HCT116 (cell line): Measurements from ENCODE around the gene MADCAM1.

Experiments
- CTCF ChIP-seq, 3 experiments: fragments of 200-600 bp in 1 of 3; sonication (generic) in 1 of 3; IDR thresholded peaks in 2 of 3; conservative IDR thresholded peaks in 1 of 3; 2 replicates each; pipeline ENCODE4 v1.5.1; 2012 to 2017; ENCODE audit warnings: low read depth in 2 of 3, low read length in 2 of 3, antibody characterized with exemption in 1 of 3, borderline replicate concordance in 1 of 3, control low read depth in 1 of 3, mild to moderate bottlenecking in 1 of 3, mixed read lengths in 1 of 3, mixed run types in 1 of 3, moderate library complexity in 1 of 3; ENCODE audit not compliant: insufficient read depth in 1 of 3
- EGR1 ChIP-seq: IDR thresholded peaks from 2 replicates; pipeline ENCODE4 v1.6.1; 2012; ENCODE audit warnings: low read depth
- EZH2 ChIP-seq: fragments of 200-600 bp; sonication (generic); IDR thresholded peaks from 2 replicates; pipeline ENCODE4 v1.6.1; 2017; ENCODE audit warnings: antibody characterized with exemption, mixed run types
- POLR2A ChIP-seq: IDR thresholded peaks from 2 replicates; pipeline ENCODE4 v1.7.0; 2011; ENCODE audit warnings: borderline replicate concordance; ENCODE audit not compliant: insufficient read depth, insufficient read length; ENCODE audit errors: extremely low read depth
- POLR2AphosphoS5 ChIP-seq: IDR thresholded peaks from 2 replicates; pipeline ENCODE4 v1.6.1; 2011; ENCODE audit warnings: mild to moderate bottlenecking, low read depth, low read length, moderate library complexity
- RAD21 ChIP-seq: IDR thresholded peaks from 2 replicates; pipeline ENCODE4 v1.6.1; 2012; ENCODE audit warnings: low read depth, mild to moderate bottlenecking
- SRF ChIP-seq: IDR thresholded peaks from 2 replicates; pipeline ENCODE4 v1.6.1; 2012; ENCODE audit warnings: low read depth
- YY1 ChIP-seq: IDR thresholded peaks from 2 replicates; pipeline ENCODE4 v1.6.1; 2011; ENCODE audit warnings: low read length, low read depth, moderate library complexity, mild to moderate bottlenecking; ENCODE audit not compliant: insufficient replicate concordance; ENCODE audit errors: extremely low read depth
- ZFX ChIP-seq: fragments of 450-650 bp; IDR thresholded peaks from 2 replicates; pipeline ENCODE4 v1.6.1; 2017
- ZNF274 ChIP-seq: fragments of 200-500 bp; sonication (Bioruptor generic); IDR thresholded peaks from 2 replicates; pipeline ENCODE4 v1.6.1; 2014; ENCODE audit warnings: mild to moderate bottlenecking, low read depth, low read length, inconsistent platforms
- TF ChIP-seq, protein P1 (sequence below): IDR thresholded peaks from 2 replicates; pipeline ENCODE4 v1.6.1; 2012; ENCODE audit warnings: low read depth
- TF ChIP-seq, protein P2 (sequence below): IDR thresholded peaks from 2 replicates; pipeline ENCODE4 v1.6.1; 2012

GRCh38 chr19:478236-478903 is 17.9 kb upstream of the MADCAM1 start:
- TF ChIP-seq SRF (no peak), EZH2 (no peak), POLR2AphosphoS5 (no peak), CTCF (IDR thresholded peaks at IDR 0.05 in 2 of 3, conservative IDR thresholded peaks at IDR 0.05 in 1 of 3; ENCODE audit: borderline replicate concordance in 1 of 3, insufficient read depth in 1 of 3, low read depth in 2 of 3, low read length in 2 of 3) (no peak), ZNF274 (no peak), ZFX (no peak), YY1 (no peak), RAD21 (no peak), EGR1 (no peak), POLR2A (no peak)
- TF ChIP-seq, protein P1, sequence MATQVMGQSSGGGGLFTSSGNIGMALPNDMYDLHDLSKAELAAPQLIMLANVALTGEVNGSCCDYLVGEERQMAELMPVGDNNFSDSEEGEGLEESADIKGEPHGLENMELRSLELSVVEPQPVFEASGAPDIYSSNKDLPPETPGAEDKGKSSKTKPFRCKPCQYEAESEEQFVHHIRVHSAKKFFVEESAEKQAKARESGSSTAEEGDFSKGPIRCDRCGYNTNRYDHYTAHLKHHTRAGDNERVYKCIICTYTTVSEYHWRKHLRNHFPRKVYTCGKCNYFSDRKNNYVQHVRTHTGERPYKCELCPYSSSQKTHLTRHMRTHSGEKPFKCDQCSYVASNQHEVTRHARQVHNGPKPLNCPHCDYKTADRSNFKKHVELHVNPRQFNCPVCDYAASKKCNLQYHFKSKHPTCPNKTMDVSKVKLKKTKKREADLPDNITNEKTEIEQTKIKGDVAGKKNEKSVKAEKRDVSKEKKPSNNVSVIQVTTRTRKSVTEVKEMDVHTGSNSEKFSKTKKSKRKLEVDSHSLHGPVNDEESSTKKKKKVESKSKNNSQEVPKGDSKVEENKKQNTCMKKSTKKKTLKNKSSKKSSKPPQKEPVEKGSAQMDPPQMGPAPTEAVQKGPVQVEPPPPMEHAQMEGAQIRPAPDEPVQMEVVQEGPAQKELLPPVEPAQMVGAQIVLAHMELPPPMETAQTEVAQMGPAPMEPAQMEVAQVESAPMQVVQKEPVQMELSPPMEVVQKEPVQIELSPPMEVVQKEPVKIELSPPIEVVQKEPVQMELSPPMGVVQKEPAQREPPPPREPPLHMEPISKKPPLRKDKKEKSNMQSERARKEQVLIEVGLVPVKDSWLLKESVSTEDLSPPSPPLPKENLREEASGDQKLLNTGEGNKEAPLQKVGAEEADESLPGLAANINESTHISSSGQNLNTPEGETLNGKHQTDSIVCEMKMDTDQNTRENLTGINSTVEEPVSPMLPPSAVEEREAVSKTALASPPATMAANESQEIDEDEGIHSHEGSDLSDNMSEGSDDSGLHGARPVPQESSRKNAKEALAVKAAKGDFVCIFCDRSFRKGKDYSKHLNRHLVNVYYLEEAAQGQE, result no peak
- TF ChIP-seq, protein P2, sequence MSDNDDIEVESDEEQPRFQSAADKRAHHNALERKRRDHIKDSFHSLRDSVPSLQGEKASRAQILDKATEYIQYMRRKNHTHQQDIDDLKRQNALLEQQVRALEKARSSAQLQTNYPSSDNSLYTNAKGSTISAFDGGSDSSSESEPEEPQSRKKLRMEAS, result no peak
